B cell (primary cell): ENCODE measurements around the gene SIK3. TPM values are rescaled to one million over a fixed set of nuclear protein-coding genes. Genes with fewer than 3 reads are reported as not detected.

Source experiments
- ATAC-seq: fragments of 200-7000 bp; cut with Tn5 transposase; one replicate; pipeline ENCODE4 v1.10.0; 2021; ENCODE audit warnings: low read depth, mild to moderate bottlenecking, moderate number of reproducible peaks, moderate library complexity
- CTCF ChIA-PET: fragments of 350-600 bp; sonication (Branson Sonifier 250); formaldehyde crosslinking; loops from one replicate; lab custom pipeline; 2021; ENCODE audit warnings: antibody characterized with exemption, inconsistent platforms; lab: Charles Lee
- POLR2A ChIA-PET: fragments of 350-600 bp; sonication (Branson Sonifier 250); formaldehyde crosslinking; loops from one replicate; lab custom pipeline; 2021; ENCODE audit warnings: antibody characterized with exemption; lab: Charles Lee
- DNase-seq: peaks from one replicate; pipeline ENCODE4 v3.0.0; 2013
- H2AFZ ChIP-seq: 2 replicates; pipeline ENCODE4 v1.6.1; 2012; ENCODE audit warnings: mild to moderate bottlenecking, low read depth, low read length; ENCODE audit not compliant: insufficient read depth, poor library complexity, severe bottlenecking
- H3K27ac ChIP-seq, 2 donors: 1 replicate in 1 of 2; 2 replicates in 1 of 2; pipeline ENCODE4 v1.5.1; 2012 to 2013; ENCODE audit warnings: low read length in 2 of 2, mild to moderate bottlenecking in 2 of 2, moderate library complexity in 1 of 2
- H3K27me3 ChIP-seq, 4 experiments: fragments of 200-600 bp in 1 of 4; sonication (generic) in 1 of 4; replicated peaks in 1 of 4; 1 replicate in 2 of 4; 2 replicates in 2 of 4; pipeline versions ENCODE4 v1.6.1 to v1.7.0; 2013 to 2016; ENCODE audit warnings: low read length in 3 of 4, mild to moderate bottlenecking in 2 of 4, mixed read lengths in 1 of 4, moderate library complexity in 1 of 4; ENCODE audit not compliant: insufficient read depth in 4 of 4, control insufficient read depth in 3 of 4; ENCODE audit errors: control extremely low read depth in 1 of 4
- H3K36me3 ChIP-seq, 2 experiments: replicated peaks in 1 of 2; 1 replicate in 1 of 2; 2 replicates in 1 of 2; pipeline versions ENCODE4 v1.6.1 to v1.7.1; 2013; ENCODE audit warnings: low read length in 1 of 2; ENCODE audit not compliant: insufficient read depth in 2 of 2, control insufficient read depth in 1 of 2; ENCODE audit errors: control extremely low read depth in 1 of 2, extremely low read depth in 1 of 2
- H3K4me1 ChIP-seq, 2 donors: fragments of 200-600 bp in 1 of 2; sonication (generic) in 1 of 2; 1 replicate in 1 of 2; 2 replicates in 1 of 2; pipeline versions ENCODE4 v1.5.1 to v1.6.1; 2013 to 2017; ENCODE audit warnings: low read length in 2 of 2; ENCODE audit not compliant: control insufficient read depth in 2 of 2, insufficient read depth in 2 of 2
- H3K4me2 ChIP-seq: replicated peaks from 2 replicates; pipeline ENCODE3; 2012; ENCODE audit warnings: mild to moderate bottlenecking, low read depth, low read length; ENCODE audit not compliant: poor library complexity, severe bottlenecking
- H3K4me3 ChIP-seq, 5 experiments: fragments of 200-600 bp in 1 of 5; sonication (generic) in 1 of 5; 1 replicate in 3 of 5; 2 replicates in 2 of 5; pipeline versions ENCODE4 v1.5.1 to v1.7.0; 2011 to 2016; ENCODE audit warnings: low read length in 4 of 5, mild to moderate bottlenecking in 4 of 5, low read depth in 2 of 5, control low read depth in 1 of 5, moderate library complexity in 1 of 5; ENCODE audit not compliant: insufficient read depth in 1 of 5; ENCODE audit errors: control extremely low read depth in 1 of 5, extremely low read depth in 1 of 5
- H3K79me2 ChIP-seq: fragments of 200-600 bp; sonication (generic); one replicate; pipeline ENCODE4 v1.6.0; 2016; ENCODE audit warnings: low read length; ENCODE audit not compliant: control insufficient read depth, insufficient read depth
- H3K9ac ChIP-seq: fragments of 200-600 bp; sonication (generic); 2 replicates; pipeline ENCODE4 v1.6.1; 2017; ENCODE audit warnings: mild to moderate bottlenecking, low read length, moderate library complexity
- H3K9me3 ChIP-seq, 3 donors: one replicate each; pipeline versions ENCODE4 v1.6.1 to v1.7.1; 2013; ENCODE audit warnings: low read length in 2 of 3; ENCODE audit not compliant: control insufficient read depth in 2 of 3, insufficient read depth in 1 of 3; ENCODE audit errors: control extremely low read depth in 1 of 3
- H4K20me1 ChIP-seq: 2 replicates; pipeline ENCODE4 v1.6.0; 2012; ENCODE audit warnings: mild to moderate bottlenecking, low read length; ENCODE audit not compliant: insufficient read depth, control insufficient read depth, poor library complexity, severe bottlenecking
- H3K27ac Mint-ChIP-seq: one replicate; pipeline ENCODE4 v1.8.0; 2021; ENCODE audit warnings: mixed read lengths
- H3K27me3 Mint-ChIP-seq: one replicate; pipeline ENCODE4 v1.8.0; 2021; ENCODE audit warnings: mixed read lengths
- H3K4me1 Mint-ChIP-seq: one replicate; pipeline ENCODE4 v1.8.0; 2021; ENCODE audit warnings: mixed read lengths
- H3K4me3 Mint-ChIP-seq: one replicate; pipeline ENCODE4 v1.8.0; 2021; ENCODE audit warnings: mixed read lengths
- H3K9me3 Mint-ChIP-seq: one replicate; pipeline ENCODE4 v1.8.0; 2022; ENCODE audit warnings: mixed read lengths; ENCODE audit not compliant: insufficient read depth
- EZH2 ChIP-seq: IDR thresholded peaks from 2 replicates; pipeline ENCODE4 v1.6.1; 2012; ENCODE audit warnings: borderline replicate concordance, low read depth, mild to moderate bottlenecking, moderate library complexity, low read length; ENCODE audit not compliant: insufficient read depth, poor library complexity, severe bottlenecking
- WGBS: methylation state at CpG from one replicate; pipeline ENCODE4 v1.1.5; 2013; ENCODE audit warnings: missing lambda C conversion rate; ENCODE audit not compliant: insufficient coverage; 5-methylcytosine and 5-hydroxymethylcytosine counted together
- intact Hi-C: fragments of 100-400 bp; cut with micrococcal nuclease; formaldehyde crosslinking; loops from one replicate; pipeline ENCODE4 v1.10.0; 2022
- polyA plus RNA-seq: library from polyadenylated mRNA; depleted of rRNA; stranded (reverse); fragments of >200 nt; gene quantifications from 2 replicates; pipeline ENCODE4 v1.2.3, GENCODE V29; 2012
- total RNA-seq, 2 donors: library from RNA; stranded (reverse); fragments of 120-200 nt in 1 of 2; gene quantifications; 1 replicate in 1 of 2; 2 replicates in 1 of 2; pipeline versions ENCODE4 v1.2.3 to v1.2.4, GENCODE V29; 2013 to 2022
- TF ChIP-seq, protein P1 (sequence below): fragments of 200-600 bp; IDR thresholded peaks from one replicate; pipeline ENCODE4 v1.8.0; 2022; ENCODE audit warnings: antibody characterized with exemption, mild to moderate bottlenecking

The SIK3 gene
- total and polyA plus RNA-seq, 2 donors (not counting 1 experiment from before 2014, with no cell fraction given): 36.5 to 180 TPM

DNA sequence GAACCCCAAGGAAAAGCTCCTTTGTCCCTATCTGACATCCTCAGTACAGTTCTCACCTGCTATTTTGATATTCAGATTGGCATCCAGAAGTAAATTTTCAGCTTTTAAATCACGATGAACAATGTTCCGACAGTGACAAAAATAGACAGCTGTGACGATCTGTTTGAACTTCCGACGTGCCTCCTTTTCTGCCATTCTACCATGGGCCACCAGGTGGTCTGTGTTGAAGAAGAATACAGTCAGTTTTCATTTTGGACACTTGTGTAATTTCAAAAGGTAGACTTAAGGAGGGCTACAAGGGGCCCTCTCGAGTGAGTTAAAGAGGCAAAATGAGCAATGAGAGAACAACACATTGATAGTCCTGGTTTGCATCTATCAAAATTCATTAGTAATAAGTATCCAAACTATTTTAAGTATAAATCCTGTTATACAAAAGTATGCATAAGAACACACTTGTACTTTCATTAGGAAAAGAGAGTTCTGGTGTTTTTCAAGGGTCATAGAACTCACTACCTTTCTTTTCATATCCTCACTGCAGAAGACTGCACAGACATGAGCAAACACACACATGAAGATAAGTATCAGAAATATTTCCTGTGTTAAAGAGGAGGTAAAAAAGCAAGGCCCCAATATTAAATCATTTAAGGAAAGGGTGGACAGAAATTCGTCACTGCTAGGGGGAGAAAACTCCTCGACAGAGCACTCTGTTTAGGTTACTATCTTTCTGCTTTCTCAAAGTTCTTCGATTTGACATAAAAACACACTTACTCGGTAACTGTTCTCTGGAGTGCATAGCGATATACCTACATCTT, 170.9 kb downstream of the SIK3 start:
- Histone ChIP-seq H3K36me3 (peaks cover 0 to 12% of the 10 kb centered on the region in 2 experiments), H3K9ac (peak overlapping the region; percentile 59), H3K27me3 (no peaks in the 10 kb centered on the region), H3K4me3 (peak overlapping the region in 3 of 5 experiments; percentile 24 to 54 (median 32)), H3K4me1 (peaks cover 86 to 91% of the 10 kb centered on the region in 2 donors), H3K79me2 (peaks cover 59% of the 10 kb centered on the region), H4K20me1 (no peaks in the 10 kb centered on the region), H2AFZ (peak overlapping the region; percentile 43), H3K9me3 (no peaks in the 10 kb centered on the region), H3K4me2 (peak overlapping the region; percentile 76), H3K27ac (peak overlapping the region; percentile 95 to 96)
- H3K4me1 Mint-ChIP-seq: peaks cover 79% of the 10 kb centered on the region
- peak overlapping the region; percentile 95 for H3K27ac Mint-ChIP-seq
- TF ChIP-seq, protein P1, sequence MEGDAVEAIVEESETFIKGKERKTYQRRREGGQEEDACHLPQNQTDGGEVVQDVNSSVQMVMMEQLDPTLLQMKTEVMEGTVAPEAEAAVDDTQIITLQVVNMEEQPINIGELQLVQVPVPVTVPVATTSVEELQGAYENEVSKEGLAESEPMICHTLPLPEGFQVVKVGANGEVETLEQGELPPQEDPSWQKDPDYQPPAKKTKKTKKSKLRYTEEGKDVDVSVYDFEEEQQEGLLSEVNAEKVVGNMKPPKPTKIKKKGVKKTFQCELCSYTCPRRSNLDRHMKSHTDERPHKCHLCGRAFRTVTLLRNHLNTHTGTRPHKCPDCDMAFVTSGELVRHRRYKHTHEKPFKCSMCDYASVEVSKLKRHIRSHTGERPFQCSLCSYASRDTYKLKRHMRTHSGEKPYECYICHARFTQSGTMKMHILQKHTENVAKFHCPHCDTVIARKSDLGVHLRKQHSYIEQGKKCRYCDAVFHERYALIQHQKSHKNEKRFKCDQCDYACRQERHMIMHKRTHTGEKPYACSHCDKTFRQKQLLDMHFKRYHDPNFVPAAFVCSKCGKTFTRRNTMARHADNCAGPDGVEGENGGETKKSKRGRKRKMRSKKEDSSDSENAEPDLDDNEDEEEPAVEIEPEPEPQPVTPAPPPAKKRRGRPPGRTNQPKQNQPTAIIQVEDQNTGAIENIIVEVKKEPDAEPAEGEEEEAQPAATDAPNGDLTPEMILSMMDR: peak; percentile 79
- no peak for TF ChIP-seq EZH2
- H3K4me3 Mint-ChIP-seq: peak overlapping the region; percentile 79
- WGBS: 19% methylated on average over 6 of the region's 11 CpGs
- ATAC-seq (peak; percentile 44), DNase-seq (peak; percentile 81)
- no peaks in the 10 kb centered on the region for H3K27me3 Mint-ChIP-seq
- CTCF ChIA-PET: interaction anchor here (0.6 to 7.6 kb wide), 15 partner anchors 22 to 206 kb away, joined by 3 to 57 read pairs (median 4); partner anchors contain the start of gene SIK3
- intact Hi-C loops: loop anchor here (1.0 to 10.0 kb wide), 4 partner anchors 95 to 170 kb away; partner anchors contain the start of gene BUD13
- POLR2A ChIA-PET: interaction anchor here (0.6 to 3.2 kb wide), 5 partner anchors 46 to 254 kb away, joined by 3 to 19 read pairs (median 5); partner anchors contain the start of gene SIK3
- H3K9me3 Mint-ChIP-seq: no peaks in the 10 kb centered on the region
